Nephron (organoid): Measurements from ENCODE around the gene STXBP2.

Experiments used
- H3K27ac Mint-ChIP-seq, 3 experiments: 2 replicates each; pipeline ENCODE4 v1.8.0; 2020; ENCODE audit warnings: mixed read lengths in 3 of 3, mild to moderate bottlenecking in 2 of 3, moderate library complexity in 1 of 3
- H3K27me3 Mint-ChIP-seq: 2 replicates; pipeline ENCODE4 v1.8.0; 2021; ENCODE audit warnings: low read depth, mild to moderate bottlenecking, moderate library complexity, mixed read lengths
- H3K36me3 Mint-ChIP-seq: 2 replicates; pipeline ENCODE4 v1.8.0; 2020; ENCODE audit warnings: low read depth, mixed read lengths
- H3K4me1 Mint-ChIP-seq: 2 replicates; pipeline ENCODE4 v1.8.0; 2020; ENCODE audit warnings: mixed read lengths
- H3K4me3 Mint-ChIP-seq, 3 experiments: 2 replicates each; pipeline ENCODE4 v1.8.0; 2020; ENCODE audit warnings: mild to moderate bottlenecking in 3 of 3, mixed read lengths in 3 of 3, moderate library complexity in 2 of 3
- H3K9me3 Mint-ChIP-seq: 2 replicates; pipeline ENCODE4 v1.8.0; 2020; ENCODE audit warnings: mixed read lengths
- TF ChIP-seq, protein P1 (sequence below), 3 experiments: fragments of 200-600 bp; sonication (generic); IDR thresholded peaks; one replicate each; pipeline ENCODE4 v1.5.0; 2021; ENCODE audit warnings: antibody characterized with exemption in 3 of 3; ENCODE audit not compliant: unreplicated experiment in 3 of 3

The STXBP2 gene

DNA sequence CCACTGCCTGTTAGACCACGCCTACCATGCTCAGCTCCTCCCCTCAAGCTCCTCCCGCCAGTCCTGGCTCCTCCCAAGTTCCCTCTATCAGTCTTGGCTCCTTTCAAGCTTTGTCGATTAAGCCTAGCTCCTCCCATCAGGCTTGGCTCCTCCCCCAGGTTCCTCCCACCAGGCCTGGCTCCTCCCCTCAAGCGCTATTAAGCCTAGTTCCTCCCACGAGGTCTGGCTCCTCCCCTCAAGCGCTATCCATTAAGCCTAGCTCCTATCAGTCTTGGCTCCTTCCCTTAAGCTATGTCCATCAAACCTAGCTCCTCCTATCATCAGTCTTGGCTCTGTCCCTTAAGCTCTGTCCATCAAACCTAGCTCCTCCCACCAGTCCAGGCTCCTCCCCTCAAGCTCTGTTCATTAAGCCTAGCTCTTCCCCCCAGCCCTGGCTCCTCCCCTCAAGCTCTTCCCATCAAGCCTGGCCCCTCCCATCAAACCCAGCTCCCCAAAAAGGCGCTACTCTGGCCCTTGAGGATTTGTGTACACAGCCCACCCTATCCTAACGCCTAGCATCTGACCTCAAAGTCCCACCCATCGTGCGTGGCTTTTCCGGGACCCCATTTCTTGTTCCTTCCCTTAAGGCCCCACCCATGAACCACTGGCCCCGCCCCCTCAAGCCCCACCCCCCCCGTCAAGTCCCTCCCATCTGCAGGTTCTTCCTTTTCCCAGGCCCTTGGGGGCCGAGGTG, 31.3 kb upstream of the STXBP2 start:
- no peaks in the 10 kb centered on the region for H3K9me3 Mint-ChIP-seq
- H3K4me1 Mint-ChIP-seq: no peaks in the 10 kb centered on the region
- H3K4me3 Mint-ChIP-seq: no peak overlapping the region
- TF ChIP-seq, protein P1, sequence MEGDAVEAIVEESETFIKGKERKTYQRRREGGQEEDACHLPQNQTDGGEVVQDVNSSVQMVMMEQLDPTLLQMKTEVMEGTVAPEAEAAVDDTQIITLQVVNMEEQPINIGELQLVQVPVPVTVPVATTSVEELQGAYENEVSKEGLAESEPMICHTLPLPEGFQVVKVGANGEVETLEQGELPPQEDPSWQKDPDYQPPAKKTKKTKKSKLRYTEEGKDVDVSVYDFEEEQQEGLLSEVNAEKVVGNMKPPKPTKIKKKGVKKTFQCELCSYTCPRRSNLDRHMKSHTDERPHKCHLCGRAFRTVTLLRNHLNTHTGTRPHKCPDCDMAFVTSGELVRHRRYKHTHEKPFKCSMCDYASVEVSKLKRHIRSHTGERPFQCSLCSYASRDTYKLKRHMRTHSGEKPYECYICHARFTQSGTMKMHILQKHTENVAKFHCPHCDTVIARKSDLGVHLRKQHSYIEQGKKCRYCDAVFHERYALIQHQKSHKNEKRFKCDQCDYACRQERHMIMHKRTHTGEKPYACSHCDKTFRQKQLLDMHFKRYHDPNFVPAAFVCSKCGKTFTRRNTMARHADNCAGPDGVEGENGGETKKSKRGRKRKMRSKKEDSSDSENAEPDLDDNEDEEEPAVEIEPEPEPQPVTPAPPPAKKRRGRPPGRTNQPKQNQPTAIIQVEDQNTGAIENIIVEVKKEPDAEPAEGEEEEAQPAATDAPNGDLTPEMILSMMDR (IDR thresholded peaks at IDR 0.05; ENCODE audit: unreplicated experiment in 3 of 3): no peak
- H3K36me3 Mint-ChIP-seq: peaks cover 4% of the 10 kb centered on the region
- H3K27ac Mint-ChIP-seq: no peak overlapping the region
- H3K27me3 Mint-ChIP-seq: no peaks in the 10 kb centered on the region

DNA sequence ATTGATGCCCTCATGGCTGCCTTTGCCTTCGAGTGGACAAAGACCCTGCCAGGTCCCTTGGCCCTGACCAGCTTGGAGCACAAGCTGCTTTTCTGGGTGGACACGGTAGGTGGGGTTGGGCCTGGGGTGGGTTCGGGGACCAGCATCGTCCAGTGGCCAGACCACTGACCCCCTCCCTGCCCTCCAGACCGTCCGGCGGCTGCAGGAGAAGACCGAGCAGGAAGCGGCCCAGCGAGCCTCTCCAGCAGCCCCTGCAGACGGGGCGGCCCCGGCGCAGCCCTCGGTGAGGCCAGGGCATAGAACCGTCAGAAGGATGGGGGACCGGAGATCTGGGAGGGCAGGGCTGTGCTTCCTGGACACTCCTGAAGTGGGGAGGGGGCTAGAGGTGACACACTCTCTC, 30.6 kb upstream of the STXBP2 start:
- H3K4me1 Mint-ChIP-seq: no peaks in the 10 kb centered on the region
- H3K27ac Mint-ChIP-seq: no peak overlapping the region
- TF ChIP-seq, protein P1 (IDR thresholded peaks at IDR 0.05; ENCODE audit: unreplicated experiment in 3 of 3): no peak
- no peaks in the 10 kb centered on the region for H3K27me3 Mint-ChIP-seq
- no peak overlapping the region for H3K4me3 Mint-ChIP-seq
- H3K9me3 Mint-ChIP-seq: no peaks in the 10 kb centered on the region
- peaks cover 4% of the 10 kb centered on the region for H3K36me3 Mint-ChIP-seq

DNA sequence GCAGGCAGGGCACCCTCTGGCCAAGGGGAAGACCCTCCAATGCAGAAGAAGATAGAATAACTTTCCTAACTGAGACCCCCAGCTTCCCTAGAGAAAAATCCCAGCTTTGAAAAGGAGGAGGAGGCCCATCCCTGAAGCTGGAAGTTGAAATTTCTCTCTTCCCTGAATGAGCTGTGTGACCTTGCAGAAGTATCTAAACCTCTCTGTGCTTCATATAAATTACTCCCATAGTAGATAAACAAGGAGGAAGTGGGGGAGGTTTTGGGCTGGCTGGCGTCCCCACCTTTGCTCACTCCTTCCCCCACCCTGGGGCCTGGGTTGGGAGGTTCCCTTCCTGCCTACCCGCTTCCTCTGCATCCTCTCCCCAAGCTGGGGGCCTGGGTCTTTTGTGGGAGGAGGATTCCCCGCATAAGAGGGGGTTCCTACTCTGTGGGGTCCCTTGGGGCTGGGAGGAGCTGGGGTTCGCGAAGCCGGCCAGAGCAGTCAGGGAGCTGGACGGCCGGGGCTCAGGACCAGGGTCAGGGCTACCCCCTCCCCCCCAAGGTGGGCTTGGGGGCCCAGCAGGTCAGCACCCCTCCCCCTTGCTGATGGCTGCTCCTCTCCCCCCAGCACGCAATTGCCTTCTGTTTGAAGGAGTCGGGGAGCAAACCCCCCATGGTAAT, 29.6 kb upstream of the STXBP2 start:
- H3K4me1 Mint-ChIP-seq: no peaks in the 10 kb centered on the region
- TF ChIP-seq, protein P1 (IDR thresholded peaks at IDR 0.05; ENCODE audit: unreplicated experiment in 3 of 3): no peak
- H3K4me3 Mint-ChIP-seq: no peak overlapping the region
- H3K9me3 Mint-ChIP-seq: no peaks in the 10 kb centered on the region
- H3K36me3 Mint-ChIP-seq: peaks cover 4% of the 10 kb centered on the region
- no peaks in the 10 kb centered on the region for H3K27me3 Mint-ChIP-seq
- H3K27ac Mint-ChIP-seq: no peak overlapping the region

DNA sequence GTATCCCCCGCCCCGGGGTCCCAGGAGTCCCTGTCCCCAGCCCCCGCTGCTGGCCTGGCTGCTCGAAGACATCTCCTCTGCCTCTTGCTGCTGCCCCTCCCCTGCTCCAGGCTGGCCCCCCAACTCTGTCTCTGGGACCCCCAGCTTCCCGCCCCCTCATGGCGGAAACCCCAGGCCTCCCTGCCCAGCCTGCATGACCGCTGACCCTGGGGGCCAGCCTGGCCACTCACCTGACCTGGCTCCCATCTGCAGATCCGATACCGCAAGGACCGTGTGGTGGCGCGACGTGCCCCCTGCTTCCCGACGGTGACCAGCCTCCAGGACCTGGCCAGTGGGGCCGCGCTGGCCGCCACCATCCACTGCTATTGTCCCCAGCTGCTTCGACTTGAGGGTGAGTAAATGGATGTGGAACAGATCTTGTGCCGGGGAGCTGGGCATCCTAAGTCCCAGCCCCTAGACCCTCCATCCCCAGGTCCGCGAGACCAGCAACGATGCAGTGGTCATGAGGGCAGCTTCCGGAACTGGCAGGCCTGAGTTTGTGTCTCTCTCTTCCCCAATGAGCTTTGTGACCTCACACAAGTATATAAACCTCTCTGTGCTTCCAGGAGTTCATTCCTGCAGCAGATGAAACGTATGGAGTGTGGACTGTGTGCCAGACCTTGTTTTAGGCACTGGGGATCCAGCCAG, 28.9 kb upstream of the STXBP2 start:
- H3K27me3 Mint-ChIP-seq: no peaks in the 10 kb centered on the region
- H3K9me3 Mint-ChIP-seq: no peaks in the 10 kb centered on the region
- H3K27ac Mint-ChIP-seq: no peak overlapping the region
- TF ChIP-seq, protein P1 (IDR thresholded peaks at IDR 0.05; ENCODE audit: unreplicated experiment in 3 of 3): no peak
- no peak overlapping the region for H3K4me3 Mint-ChIP-seq
- H3K36me3 Mint-ChIP-seq: peaks cover 4% of the 10 kb centered on the region
- H3K4me1 Mint-ChIP-seq: no peaks in the 10 kb centered on the region

DNA sequence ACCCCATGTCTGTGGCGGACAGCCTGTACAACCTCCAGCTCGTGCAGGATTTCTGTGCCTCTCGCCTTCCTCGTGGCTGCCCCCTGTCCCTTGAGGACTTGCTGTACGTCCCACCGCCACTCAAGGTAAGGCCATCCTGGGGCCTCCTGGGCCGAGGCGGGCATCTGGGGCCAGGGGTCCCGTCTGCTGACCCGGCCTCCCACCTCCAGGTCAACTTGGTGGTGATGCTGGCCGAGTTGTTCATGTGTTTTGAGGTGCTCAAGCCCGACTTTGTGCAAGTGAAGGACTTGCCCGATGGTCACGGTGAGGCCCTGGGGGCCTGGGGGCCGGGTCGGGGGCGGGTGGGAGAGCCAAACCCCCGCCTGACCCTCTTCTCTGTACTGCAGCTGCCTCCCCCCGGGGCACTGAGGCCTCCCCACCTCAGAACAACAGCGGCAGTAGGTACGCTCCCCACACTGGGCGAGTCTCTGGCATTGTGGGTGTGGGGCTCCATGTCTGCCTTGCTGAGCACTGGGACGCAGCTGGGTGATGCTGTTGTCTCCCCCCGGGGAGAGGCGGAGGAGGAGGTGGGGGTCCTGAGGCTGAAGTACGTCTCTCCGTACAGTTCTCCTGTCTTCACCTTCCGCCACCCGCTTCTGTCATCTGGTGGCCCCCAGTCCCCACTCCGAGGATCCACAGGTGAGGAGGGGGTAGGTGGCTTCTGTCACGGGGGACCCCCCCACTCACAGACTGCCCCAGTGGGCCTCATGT, 26.2 kb upstream of the STXBP2 start:
- no peak overlapping the region for H3K27ac Mint-ChIP-seq

More for the DNA sequence above, 26.2 kb upstream of the STXBP2 start:
- Mint-ChIP-seq H3K9me3 (no peaks in the 10 kb centered on the region), H3K4me1 (no peaks in the 10 kb centered on the region), H3K27me3 (no peaks in the 10 kb centered on the region), H3K36me3 (peaks cover 1% of the 10 kb centered on the region), H3K4me3 (no peak overlapping the region)
- TF ChIP-seq, protein P1 (IDR thresholded peaks at IDR 0.05; ENCODE audit: unreplicated experiment in 3 of 3): no peak
